ENCODE results near the gene RILPL1. TPM values are rescaled to one million over a fixed set of nuclear protein-coding genes. Genes with fewer than 3 reads are reported as not detected.
"Not testable (repeated sequence)": the region's sequence is repeated elsewhere in the genome, so short reads cannot be mapped to it uniquely, and the experiment has no call there.

The RILPL1 gene
- 10 to 100 TPM; 43.7 to 73.7 (median 59.0) TPM for total RNA-seq
- polyA plus RNA-seq, result 10 to 100 TPM; 34.8 to 64.7 (median 46.7) TPM
- long read RNA-seq, donor 1, transcript RILPL1-205 (8 exons, 2,258 nt), result major isoform, 68 of 170 reads
- long read RNA-seq, donor 1, transcript RILPL1-202 (7 exons, 3,932 nt), result minor isoform, 18 of 170 reads
- long read RNA-seq, donor 1, partial matches to known transcripts, result 12 of 170 reads
- long read RNA-seq, donor 1, other reads (novel, unspliced or antisense), result 70 of 170 reads
- long read RNA-seq, donor 2, transcript RILPL1-202 (7 exons, 3,932 nt), result minor isoform, 29 of 226 reads
- long read RNA-seq, donor 2, transcript RILPL1-205 (8 exons, 2,258 nt), result major isoform, 68 of 226 reads
- long read RNA-seq, donor 2, partial matches to known transcripts, result 21 of 226 reads
- long read RNA-seq, donor 2, other reads (novel, unspliced or antisense), result 105 of 226 reads

GRCh38 chr12:123533672-123534643 is at the start of gene RILPL1:
RILPL1 (minus strand) TSS chr12:123533719; CDS start chr12:123533482, 237 bp downstream.
- H3K27me3 ChIP-seq (ENCODE audit: insufficient read depth in 3 of 3, low read length in 2 of 3), result no peaks in the 10 kb centered on the region
- intact Hi-C loops (cut with DNase I), result loop anchor here (5.0 kb wide), 4 partner anchors 48 to 142 kb away; partner anchors contain the start of genes TMED2 (in 2 of the 2) and SNRNP35 (in 1 of the 2)

GRCh38 chr12:123580772-123581171 is 47.3 kb upstream of the RILPL1 start:
- Histone ChIP-seq H3K27ac (peak overlapping the region; percentile 85), H3K36me3 (ENCODE audit: insufficient read depth in 1 of 2, low read depth in 1 of 2) (no peaks in the 10 kb centered on the region), H3K9me3 (no peaks in the 10 kb centered on the region), H3K4me3 (no peak overlapping the region), H3K4me1 (peaks cover 21% of the 10 kb centered on the region), H3K27me3 (ENCODE audit: insufficient read depth in 3 of 3, low read length in 2 of 3) (no peaks in the 10 kb centered on the region)
- 90 to 95% (median 94%) methylated on average over 4 of the region's 4 CpGs for WGBS, 3 donors
- DNase-seq (no peak), ATAC-seq (no peak)
- no peak for TF ChIP-seq CTCF (IDR thresholded peaks at IDR 0.05)
- intact Hi-C loops (cut with DNase I), result loop anchor here (5.0 kb wide), 3 partner anchors 48 to 313 kb away; partner anchors contain the start of genes RILPL1 (in 2 of the 2) and SNRNP35 (in 1 of the 2)

More at GRCh38 chr12:123533672-123534643, at the start of gene RILPL1:
- WGBS, 3 donors, result 0 to 1% (median 1%) methylated on average over 31 to 114 of the region's 114 CpGs
- peak; percentile 34 for TF ChIP-seq CTCF (IDR thresholded peaks at IDR 0.05)
- Histone ChIP-seq H3K4me3 (peak within 1 kb of the TSS; percentile 91), H3K36me3 (ENCODE audit: insufficient read depth in 1 of 2, low read depth in 1 of 2) (peaks cover 0 to 13% of the 10 kb centered on the region in 2 donors), H3K27ac (peak within 1 kb of the TSS; percentile 93), H3K4me1 (peaks cover 28% of the 10 kb centered on the region), H3K9me3 (no peaks in the 10 kb centered on the region)
- ATAC-seq, result peak; percentile 55 to 71 (median 62)
- peak; percentile 64 to 75 for DNase-seq

- H3K9me3 ChIP-seq; H3K27me3 ChIP-seq (ENCODE audit: insufficient read depth in 3 of 3, low read length in 2 of 3); H3K27ac ChIP-seq; DNase-seq; intact Hi-C loops (cut with DNase I); ATAC-seq; H3K4me3 ChIP-seq; H3K36me3 ChIP-seq (ENCODE audit: insufficient read depth in 1 of 2, low read depth in 1 of 2): not testable (repeated sequence)
- H3K4me1 ChIP-seq, result peaks cover 14% of the 10 kb centered on the region
- WGBS, 3 donors, result 92 to 96% (median 95%) methylated on average over 4 of the region's 4 CpGs
These were observed 45.3 kb upstream of the RILPL1 start for GRCh38 chr12:123578829-123579228.

- TF ChIP-seq CTCF (IDR thresholded peaks at IDR 0.05), result no peak
- Histone ChIP-seq H3K4me1 (peaks cover 14% of the 10 kb centered on the region), H3K4me3 (no peak overlapping the region), H3K27ac (no peak overlapping the region), H3K36me3 (ENCODE audit: insufficient read depth in 1 of 2, low read depth in 1 of 2) (no peaks in the 10 kb centered on the region), H3K9me3 (no peaks in the 10 kb centered on the region), H3K27me3 (ENCODE audit: insufficient read depth in 3 of 3, low read length in 2 of 3) (no peaks in the 10 kb centered on the region)
- no peak for ATAC-seq
- intact Hi-C loops (cut with DNase I), result no loop called here
- no peak for DNase-seq
- WGBS, 3 donors, result 92 to 96% (median 93%) methylated on average over 3 of the region's 3 CpGs
These were observed 44.7 kb upstream of the RILPL1 start for GRCh38 chr12:123578243-123578642.

Data from psoas muscle (tissue), 8 donors.